Astrocyte of the cerebellum (primary cell): ENCODE measurements around the gene MRPS10.
"Not testable (repeated sequence)": the region's sequence is repeated elsewhere in the genome, so short reads cannot be mapped to it uniquely, and the experiment has no call there.

Experiments used
- DNase-seq: peaks from one replicate; pipeline ENCODE4 v3.0.0-alpha.2; 2011; ENCODE audit warnings: low read depth
- H3K4me3 ChIP-seq: 2 replicates; pipeline ENCODE4 v1.5.1; 2011; ENCODE audit warnings: mild to moderate bottlenecking, low read depth, low read length, moderate library complexity
- in situ Hi-C: cut with HindIII; loops from 2 replicates; pipeline ENCODE4 v1.10.0; 2017; ENCODE audit warnings: low sequenced_read_pairs
- TF ChIP-seq, protein P1 (sequence below): IDR thresholded peaks from 2 replicates; pipeline ENCODE4 v1.5.1; 2012; ENCODE audit warnings: low read length, low read depth, moderate library complexity, mild to moderate bottlenecking; ENCODE audit errors: missing control alignments

Gene MRPS10

DNA sequence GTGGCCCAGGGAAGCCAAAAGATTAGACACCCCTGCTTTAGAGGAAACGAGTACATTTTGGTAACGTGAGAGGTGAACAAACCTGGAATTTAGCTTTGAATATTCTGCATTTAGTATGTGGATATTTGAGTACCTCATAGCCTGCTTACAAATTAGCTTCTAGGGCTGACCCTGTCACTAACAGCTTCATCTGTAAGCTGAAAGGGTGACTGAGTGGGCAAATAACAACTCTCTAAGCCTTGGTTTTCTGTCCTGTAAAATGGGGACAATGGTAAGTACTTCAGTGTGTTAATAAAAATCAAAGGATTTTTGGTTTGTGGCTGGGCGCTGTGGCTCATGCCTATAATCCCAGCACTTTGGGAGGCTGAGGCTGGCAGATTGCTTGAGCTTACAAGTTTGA, 14.5 kb downstream of the MRPS10 start:
- in situ Hi-C loops, result no loop called here
- no peak for DNase-seq
- TF ChIP-seq, protein P1, sequence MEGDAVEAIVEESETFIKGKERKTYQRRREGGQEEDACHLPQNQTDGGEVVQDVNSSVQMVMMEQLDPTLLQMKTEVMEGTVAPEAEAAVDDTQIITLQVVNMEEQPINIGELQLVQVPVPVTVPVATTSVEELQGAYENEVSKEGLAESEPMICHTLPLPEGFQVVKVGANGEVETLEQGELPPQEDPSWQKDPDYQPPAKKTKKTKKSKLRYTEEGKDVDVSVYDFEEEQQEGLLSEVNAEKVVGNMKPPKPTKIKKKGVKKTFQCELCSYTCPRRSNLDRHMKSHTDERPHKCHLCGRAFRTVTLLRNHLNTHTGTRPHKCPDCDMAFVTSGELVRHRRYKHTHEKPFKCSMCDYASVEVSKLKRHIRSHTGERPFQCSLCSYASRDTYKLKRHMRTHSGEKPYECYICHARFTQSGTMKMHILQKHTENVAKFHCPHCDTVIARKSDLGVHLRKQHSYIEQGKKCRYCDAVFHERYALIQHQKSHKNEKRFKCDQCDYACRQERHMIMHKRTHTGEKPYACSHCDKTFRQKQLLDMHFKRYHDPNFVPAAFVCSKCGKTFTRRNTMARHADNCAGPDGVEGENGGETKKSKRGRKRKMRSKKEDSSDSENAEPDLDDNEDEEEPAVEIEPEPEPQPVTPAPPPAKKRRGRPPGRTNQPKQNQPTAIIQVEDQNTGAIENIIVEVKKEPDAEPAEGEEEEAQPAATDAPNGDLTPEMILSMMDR, result no peak
- H3K4me3 ChIP-seq, result no peak overlapping the region

DNA sequence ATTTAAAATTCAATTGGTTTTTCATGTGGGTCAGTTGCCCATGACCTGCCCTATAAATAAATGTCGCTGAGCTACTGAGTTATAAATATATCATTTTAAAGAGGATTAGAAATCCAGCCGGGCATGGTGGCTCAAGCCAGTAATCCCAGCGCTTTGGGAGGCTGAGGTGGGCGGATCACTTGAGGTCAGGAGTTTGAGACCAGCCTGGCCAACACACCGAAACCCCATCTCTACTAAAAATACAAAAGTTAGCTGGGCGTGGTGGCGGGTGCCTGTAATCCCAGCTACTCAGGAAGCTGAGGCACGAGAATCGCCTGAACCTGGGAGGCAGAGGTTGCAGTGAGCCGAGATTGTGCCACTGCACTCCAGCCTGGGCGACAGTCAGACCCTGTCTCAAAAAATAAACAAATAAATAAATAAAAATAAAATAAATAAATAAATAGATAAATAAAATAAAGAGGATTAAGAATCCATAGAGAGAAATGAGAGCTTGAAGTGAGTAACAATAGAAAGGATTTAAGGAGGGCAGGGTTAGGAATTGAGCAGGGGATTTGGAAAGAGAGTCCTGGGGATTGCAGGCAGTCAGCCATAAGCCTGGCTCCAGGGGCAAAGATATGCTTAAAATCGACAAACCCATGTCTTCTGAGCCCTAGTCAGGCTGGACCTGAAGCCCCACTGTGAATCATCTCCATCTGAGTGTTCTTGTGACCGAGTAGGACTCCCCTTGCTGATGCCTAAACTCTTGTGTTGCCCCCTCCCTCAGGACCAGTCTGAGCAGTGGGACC, 15.3 kb downstream of the MRPS10 start:
- H3K4me3 ChIP-seq, in situ Hi-C loops, DNase-seq: not testable (repeated sequence)

DNA sequence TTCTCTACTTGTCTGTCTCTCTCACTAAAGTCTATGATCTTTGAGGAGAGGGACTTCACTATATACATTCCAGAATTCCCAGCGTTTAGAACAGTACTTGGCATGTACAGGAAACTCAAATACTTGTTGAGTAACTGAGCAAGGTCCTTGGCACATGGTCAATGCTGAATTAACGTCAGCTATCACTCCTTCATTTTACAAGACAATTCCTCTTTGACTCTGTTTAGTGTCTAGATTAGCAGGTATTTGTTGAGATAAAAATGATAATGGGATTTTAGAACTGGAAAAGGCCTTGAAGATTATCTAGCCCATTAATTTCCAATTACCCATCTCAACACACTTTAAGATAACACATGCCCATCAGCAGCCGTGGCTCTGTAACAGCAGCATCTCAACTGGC, 16.3 kb downstream of the MRPS10 start:
- in situ Hi-C loops, result no loop called here
- DNase-seq, result no peak
- H3K4me3 ChIP-seq, result no peak overlapping the region
- TF ChIP-seq, protein P1, result no peak

GRCh38 chr6:42200035-42200434, 17.6 kb downstream of the MRPS10 start:
- TF ChIP-seq, protein P1, result no peak
- in situ Hi-C loops, result no loop called here
- no peak overlapping the region for H3K4me3 ChIP-seq
- DNase-seq, result peak; percentile 70

GRCh38 chr6:42199106-42199981, 18.3 kb downstream of the MRPS10 start:
- TF ChIP-seq, protein P1, result no peak
- DNase-seq, result peak; percentile 65
- H3K4me3 ChIP-seq, result no peak overlapping the region
- in situ Hi-C loops, result no loop called here

DNA sequence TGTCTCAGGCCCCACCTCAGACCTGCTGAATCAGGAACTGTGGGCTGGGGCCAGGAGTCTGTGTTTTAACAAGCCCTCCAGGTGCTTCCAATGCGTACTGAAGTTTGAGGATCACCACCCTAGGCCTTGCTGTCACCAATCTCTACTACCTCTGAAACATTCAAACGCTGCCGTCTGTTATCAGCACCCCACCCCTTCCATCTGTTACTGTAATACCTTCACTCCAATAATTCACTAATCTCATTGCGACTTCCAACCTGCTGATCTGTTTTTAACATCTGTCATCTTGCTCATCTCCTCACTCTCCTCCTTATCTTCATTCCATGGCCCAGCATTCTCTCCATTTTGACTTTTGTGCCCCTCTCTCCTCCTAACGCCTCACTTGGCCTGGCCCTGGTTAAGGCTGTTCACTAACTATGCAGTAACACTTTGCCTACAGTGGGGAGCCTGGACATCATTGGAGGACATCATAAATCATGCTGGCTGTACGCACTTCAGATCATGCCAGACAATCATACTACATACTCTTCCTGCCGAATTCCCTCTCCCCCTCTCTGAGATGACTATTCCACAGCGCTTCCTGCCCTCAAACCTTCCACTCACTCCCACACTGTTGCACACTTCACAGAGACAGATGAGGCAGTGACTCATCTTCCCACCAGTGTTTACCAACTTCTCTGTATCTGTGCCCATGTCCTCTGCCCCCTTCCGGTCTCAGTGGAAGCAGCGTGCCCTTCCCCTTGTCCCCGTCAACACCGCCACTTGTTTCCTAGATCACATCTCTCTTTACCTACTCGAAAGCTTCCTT, 19.9 kb downstream of the MRPS10 start:
- TF ChIP-seq, protein P1, result no peak
- in situ Hi-C loops, result no loop called here
- no peak for DNase-seq
- no peak overlapping the region for H3K4me3 ChIP-seq
